Measurements from ENCODE around the gene ENPP6. TPM values are rescaled to one million over a fixed set of nuclear protein-coding genes. Genes with fewer than 3 reads are reported as not detected.

ENPP6 gene
- total and polyA plus RNA-seq, 2 of the 13 experiments (the other 11 are each of a cell fraction or from before 2014, with no cell fraction given): not detected

GRCh38 chr4:184104419-184105101 lies 113.1 kb downstream of the ENPP6 start (continued):
- TF ChIP-seq ZFP91 (CRISPR knock-in tag; IDR thresholded peaks at IDR 0.05; ENCODE audit: borderline replicate concordance) (peak; percentile 32; the same call in 1 of the 2 replicates), CEBPZ (IDR thresholded peaks at IDR 0.05; ENCODE audit: low read length) (no peak), U2AF2 (IDR thresholded peaks at IDR 0.05; ENCODE audit: low read depth, low read length) (no peak), ZBTB25 (CRISPR knock-in tag; IDR thresholded peaks at IDR 0.05) (peak; percentile 69; the same call in 1 of the 2 replicates), ARID3A (IDR thresholded peaks at IDR 0.05; ENCODE audit: low read depth, low read length) (peak; percentile 94), ZNF335 (CRISPR knock-in tag; IDR thresholded peaks at IDR 0.05) (no peak), IKZF5 (CRISPR knock-in tag; IDR thresholded peaks at IDR 0.05) (peak; percentile 88), AKNA (CRISPR knock-in tag; IDR thresholded peaks at IDR 0.05; ENCODE audit: borderline replicate concordance) (no peak), FOXJ3 (CRISPR knock-in tag; IDR thresholded peaks at IDR 0.05; ENCODE audit: borderline replicate concordance) (peak; percentile 97; the same call in 1 of the 2 replicates)

Measured in HepG2 (cell line).